Measurements from ENCODE around the gene SLC9B1. TPM values are rescaled to one million over a fixed set of nuclear protein-coding genes. Genes with fewer than 3 reads are reported as not detected.

Gene SLC9B1, protein sequence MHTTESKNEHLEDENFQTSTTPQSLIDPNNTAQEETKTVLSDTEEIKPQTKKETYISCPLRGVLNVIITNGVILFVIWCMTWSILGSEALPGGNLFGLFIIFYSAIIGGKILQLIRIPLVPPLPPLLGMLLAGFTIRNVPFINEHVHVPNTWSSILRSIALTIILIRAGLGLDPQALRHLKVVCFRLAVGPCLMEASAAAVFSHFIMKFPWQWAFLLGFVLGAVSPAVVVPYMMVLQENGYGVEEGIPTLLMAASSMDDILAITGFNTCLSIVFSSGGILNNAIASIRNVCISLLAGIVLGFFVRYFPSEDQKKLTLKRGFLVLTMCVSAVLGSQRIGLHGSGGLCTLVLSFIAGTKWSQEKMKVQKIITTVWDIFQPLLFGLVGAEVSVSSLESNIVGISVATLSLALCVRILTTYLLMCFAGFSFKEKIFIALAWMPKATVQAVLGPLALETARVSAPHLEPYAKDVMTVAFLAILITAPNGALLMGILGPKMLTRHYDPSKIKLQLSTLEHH
- total RNA-seq, result 2.9 and 4.9 TPM in 2 replicates

DNA sequence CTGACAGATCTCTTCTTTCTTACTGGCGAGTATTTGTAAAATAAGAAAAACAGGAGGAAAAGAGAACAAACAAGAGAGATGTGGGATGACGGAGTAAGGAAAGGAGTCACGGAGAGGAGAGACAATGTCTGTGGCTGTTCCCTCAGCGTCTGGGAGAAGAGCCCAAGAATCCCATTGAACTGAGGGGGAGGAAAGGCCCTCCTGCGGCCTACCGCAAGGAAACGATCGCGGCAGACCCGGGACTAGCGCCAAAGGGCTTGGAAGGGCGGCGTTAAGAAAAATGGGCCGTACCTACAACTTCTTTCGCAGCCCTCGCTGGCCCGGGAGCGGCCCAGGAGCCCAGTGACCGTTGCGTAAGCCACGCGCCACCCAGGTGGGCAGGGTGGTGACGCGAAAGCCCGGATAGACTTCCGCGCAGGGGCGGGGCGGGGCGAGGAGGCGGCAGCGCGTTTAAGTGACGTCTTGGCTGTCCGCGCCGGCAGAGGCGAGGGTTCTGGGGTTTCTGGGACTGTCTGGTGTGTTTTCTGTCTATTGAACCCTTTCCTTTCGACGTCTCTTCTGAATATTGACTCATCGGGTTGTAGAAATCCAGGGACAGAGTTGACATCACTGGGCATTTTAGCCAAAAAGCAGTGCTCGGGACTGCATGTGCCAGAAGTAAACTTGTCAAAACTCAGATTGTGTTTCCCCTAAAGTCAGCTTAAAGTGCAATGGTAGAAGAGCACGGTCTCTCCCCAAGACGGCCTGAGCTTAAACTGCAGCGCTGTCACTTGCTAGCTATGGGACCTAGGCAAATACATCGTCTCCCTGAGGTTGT lies at the start of gene SLC9B1:
Gene SLC9B1, minus strand, starts transcription at position 398 of the 817 bp plus-strand sequence. CDS start 27,994 bp downstream, outside the sequence.

DNA sequence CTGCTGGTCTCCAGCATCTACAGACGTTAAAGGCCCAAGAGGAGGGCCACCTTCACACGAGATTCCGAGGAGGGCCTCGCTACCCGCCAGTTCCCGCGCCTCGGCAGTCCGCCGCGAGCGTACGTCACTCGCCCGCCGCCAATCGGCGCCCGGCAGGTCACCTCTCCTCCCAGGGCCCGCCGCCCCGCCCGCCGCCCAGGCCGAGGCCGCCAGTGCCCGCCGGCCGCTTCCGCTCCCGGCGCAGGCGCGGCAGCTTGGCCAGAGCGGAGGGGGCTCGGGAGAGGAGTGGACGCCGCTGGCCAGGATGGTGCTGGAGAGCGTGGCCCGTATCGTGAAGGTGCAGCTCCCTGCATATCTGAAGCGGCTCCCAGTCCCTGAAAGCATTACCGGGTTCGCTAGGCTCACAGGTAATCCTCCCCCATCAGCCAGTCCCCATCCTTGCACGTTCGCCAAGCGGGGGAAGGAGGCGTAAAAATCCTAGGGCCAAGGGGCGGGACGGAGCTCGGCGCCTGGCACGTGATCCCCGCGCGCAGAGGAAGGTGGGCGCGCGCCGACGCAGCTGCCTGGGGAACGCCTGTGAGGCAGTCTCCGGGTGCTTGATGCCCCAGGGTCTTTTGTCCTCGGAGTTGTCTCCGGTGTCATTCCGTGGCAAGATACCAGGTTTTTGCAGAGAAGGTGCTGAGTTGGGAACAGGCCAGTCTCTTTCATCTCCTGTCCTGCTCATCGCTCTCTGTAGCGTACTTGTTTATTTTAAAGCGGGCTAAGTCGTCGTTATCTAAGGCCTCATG lies 150.5 kb downstream of the SLC9B1 start, which contains the start of gene CISD2:
Gene CISD2, plus strand, starts transcription at position 212 of the 788 bp plus-strand sequence. Its CDS starts 93 bp downstream, at position 305.

Other genes with a start within 250 kb of the SLC9B1 start
- gene UBE2D3, start 192.2 kb downstream of the SLC9B1 start, total RNA-seq, result 261 and 275 TPM in 2 replicates
- gene CISD2, start 150.7 kb downstream of the SLC9B1 start, total RNA-seq, result 34.4 and 36.6 TPM in 2 replicates
- 20.3 and 20.6 TPM in 2 replicates for gene SLC9B2, start 57.1 kb upstream of the SLC9B1 start, total RNA-seq
- 62.9 and 88.9 TPM in 2 replicates for gene BDH2, start 80.1 kb upstream of the SLC9B1 start, total RNA-seq
- gene CENPE, start 178.6 kb upstream of the SLC9B1 start, total RNA-seq, result 10.5 and 14.5 TPM in 2 replicates

All from aortic smooth muscle cell (primary cell).